ENCODE measurements around the gene CELA2B.

DNA sequence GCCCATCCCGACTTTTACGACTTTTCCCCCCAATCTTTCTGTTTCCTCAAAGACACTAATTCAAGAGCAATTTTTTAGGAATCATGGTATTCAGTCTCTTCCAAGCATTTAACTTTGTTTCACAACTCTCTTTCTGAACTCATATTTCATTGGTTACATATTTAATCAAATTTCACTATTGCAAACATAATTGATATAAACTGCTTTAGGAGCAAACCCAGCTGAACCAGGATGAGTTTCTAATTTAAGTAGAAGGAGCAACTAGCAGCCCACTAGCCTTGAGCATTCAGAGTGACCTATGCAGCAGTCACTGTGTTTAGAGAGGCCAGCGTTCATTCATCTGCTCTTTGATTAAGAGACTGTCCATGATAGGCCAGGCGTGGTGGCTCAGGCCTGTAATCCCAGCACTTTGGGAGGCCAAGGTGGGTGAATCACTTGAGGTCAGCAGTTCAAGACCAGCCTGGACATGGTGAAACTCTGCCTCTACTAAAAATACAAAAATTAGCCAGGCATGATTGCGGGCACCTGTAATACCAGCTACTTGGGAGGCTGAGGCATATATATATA is 1.8 kb downstream of the CELA2B start:
- TF ChIP-seq, protein P1, sequence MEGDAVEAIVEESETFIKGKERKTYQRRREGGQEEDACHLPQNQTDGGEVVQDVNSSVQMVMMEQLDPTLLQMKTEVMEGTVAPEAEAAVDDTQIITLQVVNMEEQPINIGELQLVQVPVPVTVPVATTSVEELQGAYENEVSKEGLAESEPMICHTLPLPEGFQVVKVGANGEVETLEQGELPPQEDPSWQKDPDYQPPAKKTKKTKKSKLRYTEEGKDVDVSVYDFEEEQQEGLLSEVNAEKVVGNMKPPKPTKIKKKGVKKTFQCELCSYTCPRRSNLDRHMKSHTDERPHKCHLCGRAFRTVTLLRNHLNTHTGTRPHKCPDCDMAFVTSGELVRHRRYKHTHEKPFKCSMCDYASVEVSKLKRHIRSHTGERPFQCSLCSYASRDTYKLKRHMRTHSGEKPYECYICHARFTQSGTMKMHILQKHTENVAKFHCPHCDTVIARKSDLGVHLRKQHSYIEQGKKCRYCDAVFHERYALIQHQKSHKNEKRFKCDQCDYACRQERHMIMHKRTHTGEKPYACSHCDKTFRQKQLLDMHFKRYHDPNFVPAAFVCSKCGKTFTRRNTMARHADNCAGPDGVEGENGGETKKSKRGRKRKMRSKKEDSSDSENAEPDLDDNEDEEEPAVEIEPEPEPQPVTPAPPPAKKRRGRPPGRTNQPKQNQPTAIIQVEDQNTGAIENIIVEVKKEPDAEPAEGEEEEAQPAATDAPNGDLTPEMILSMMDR (IDR thresholded peaks at IDR 0.05; ENCODE audit: low read depth, low read length, missing input control), result no peak
- TF ChIP-seq, protein P2, sequence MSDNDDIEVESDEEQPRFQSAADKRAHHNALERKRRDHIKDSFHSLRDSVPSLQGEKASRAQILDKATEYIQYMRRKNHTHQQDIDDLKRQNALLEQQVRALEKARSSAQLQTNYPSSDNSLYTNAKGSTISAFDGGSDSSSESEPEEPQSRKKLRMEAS (IDR thresholded peaks at IDR 0.05), result no peak
- TF ChIP-seq RXRA (IDR thresholded peaks at IDR 0.05) (no peak), SP1 (IDR thresholded peaks at IDR 0.05) (no peak)
